C1 segment of cervical spinal cord (tissue), 14 donors: ENCODE results near the gene LMOD3.

ENCODE experiments used
- DNase-seq, 14 donors: peaks; one replicate each; lab custom pipeline; 2025; lab: John Stamatoyannopoulos, UW

LMOD3 gene

GRCh38 chr3:69122403-69122802 is at the start of gene LMOD3:
Gene LMOD3, minus strand, starts transcription at chr3:69122595. Its CDS starts 209 bp downstream, at chr3:69122386.
- DNase-seq = no peak

- no peak for DNase-seq
Observed at GRCh38 chr3:69172058-69172457, 49.7 kb upstream of the LMOD3 start.

- DNase-seq = no peak
Observed at GRCh38 chr3:69166446-69166845, 44.1 kb upstream of the LMOD3 start.

GRCh38 chr3:69165744-69166143 is 43.3 kb upstream of the LMOD3 start:
- no peak for DNase-seq

GRCh38 chr3:69164296-69164695 is 41.9 kb upstream of the LMOD3 start:
- DNase-seq = no peak

- DNase-seq = no peak
Observed at GRCh38 chr3:69162308-69162980, 40.0 kb upstream of the LMOD3 start.

GRCh38 chr3:69161587-69162307 is 39.4 kb upstream of the LMOD3 start:
- DNase-seq = peak in 1 of 14 donors; percentile 3

- no peak for DNase-seq
Observed at GRCh38 chr3:69160525-69160924, 38.1 kb upstream of the LMOD3 start.

GRCh38 chr3:69160107-69160506 is 37.7 kb upstream of the LMOD3 start:
- no peak for DNase-seq

- DNase-seq = no peak
Observed at GRCh38 chr3:69149586-69149985, 27.2 kb upstream of the LMOD3 start.

- DNase-seq = no peak
Observed at GRCh38 chr3:69145688-69146087, 23.3 kb upstream of the LMOD3 start.

GRCh38 chr3:69144631-69145245 is 22.3 kb upstream of the LMOD3 start:
- DNase-seq = no peak

GRCh38 chr3:69143612-69144011 is 21.2 kb upstream of the LMOD3 start:
- no peak for DNase-seq

- no peak for DNase-seq
Observed at GRCh38 chr3:69142797-69143454, 20.5 kb upstream of the LMOD3 start.

GRCh38 chr3:69142090-69142489 is 19.7 kb upstream of the LMOD3 start:
- DNase-seq = no peak

- DNase-seq = no peak
Observed at GRCh38 chr3:69141313-69141712, 18.9 kb upstream of the LMOD3 start.

GRCh38 chr3:69137412-69137811 is 15.0 kb upstream of the LMOD3 start:
- no peak for DNase-seq

- no peak for DNase-seq
Observed at GRCh38 chr3:69137005-69137404, 14.6 kb upstream of the LMOD3 start.

- no peak for DNase-seq
Observed at GRCh38 chr3:69130689-69131088, 8.3 kb upstream of the LMOD3 start.

GRCh38 chr3:69129531-69129930 is 7.1 kb upstream of the LMOD3 start:
- DNase-seq = no peak

GRCh38 chr3:69128509-69128908 is 6.1 kb upstream of the LMOD3 start:
- DNase-seq = no peak

GRCh38 chr3:69126999-69127398 is 4.6 kb upstream of the LMOD3 start:
- DNase-seq = no peak
